OCI-M1 (cell line): ENCODE results near the gene HIPK2.
"Not testable (repeated sequence)": the region's sequence is repeated elsewhere in the genome, so short reads cannot be mapped to it uniquely, and the experiment has no call there.

Experiments
- DNase-seq: peaks from one replicate; lab custom pipeline; 2025; lab: John Stamatoyannopoulos, UW

The HIPK2 gene

GRCh38 chr7:139566736-139567646, 210.8 kb downstream of the HIPK2 start:
- DNase-seq, result no peak

- DNase-seq, result no peak
Observed at GRCh38 chr7:139566075-139566474, 211.7 kb downstream of the HIPK2 start.

- no peak for DNase-seq
Observed at GRCh38 chr7:139563856-139564255, 213.9 kb downstream of the HIPK2 start.

- DNase-seq, result no peak
Observed at GRCh38 chr7:139562961-139563565, 214.7 kb downstream of the HIPK2 start.

GRCh38 chr7:139562491-139562890, 215.3 kb downstream of the HIPK2 start:
- no peak for DNase-seq

GRCh38 chr7:139560678-139561077, 217.1 kb downstream of the HIPK2 start:
- no peak for DNase-seq

GRCh38 chr7:139560199-139560598, 217.6 kb downstream of the HIPK2 start:
- no peak for DNase-seq

- DNase-seq, result no peak
Observed at GRCh38 chr7:139559364-139560105, 218.3 kb downstream of the HIPK2 start.

- DNase-seq, result peak; percentile 7
Observed at GRCh38 chr7:139557857-139558581, 219.8 kb downstream of the HIPK2 start.

GRCh38 chr7:139553991-139554700, 223.7 kb downstream of the HIPK2 start:
- DNase-seq, result not testable (repeated sequence)

GRCh38 chr7:139548302-139549028, 229.3 kb downstream of the HIPK2 start:
- peak; percentile 27 for DNase-seq

- no peak for DNase-seq
Observed at GRCh38 chr7:139544645-139545044, 233.2 kb downstream of the HIPK2 start.

GRCh38 chr7:139543801-139544603, 233.8 kb downstream of the HIPK2 start:
- DNase-seq, result no peak

GRCh38 chr7:139542308-139543151, 235.3 kb downstream of the HIPK2 start:
- DNase-seq, result no peak

GRCh38 chr7:139541600-139542307, 236.0 kb downstream of the HIPK2 start:
- DNase-seq, result no peak

GRCh38 chr7:139540203-139540602, 237.6 kb downstream of the HIPK2 start:
- DNase-seq, result no peak

- no peak for DNase-seq
Observed at GRCh38 chr7:139538881-139539635, 238.7 kb downstream of the HIPK2 start.
